ENCODE measurements around the gene SLC8A3.

DNA sequence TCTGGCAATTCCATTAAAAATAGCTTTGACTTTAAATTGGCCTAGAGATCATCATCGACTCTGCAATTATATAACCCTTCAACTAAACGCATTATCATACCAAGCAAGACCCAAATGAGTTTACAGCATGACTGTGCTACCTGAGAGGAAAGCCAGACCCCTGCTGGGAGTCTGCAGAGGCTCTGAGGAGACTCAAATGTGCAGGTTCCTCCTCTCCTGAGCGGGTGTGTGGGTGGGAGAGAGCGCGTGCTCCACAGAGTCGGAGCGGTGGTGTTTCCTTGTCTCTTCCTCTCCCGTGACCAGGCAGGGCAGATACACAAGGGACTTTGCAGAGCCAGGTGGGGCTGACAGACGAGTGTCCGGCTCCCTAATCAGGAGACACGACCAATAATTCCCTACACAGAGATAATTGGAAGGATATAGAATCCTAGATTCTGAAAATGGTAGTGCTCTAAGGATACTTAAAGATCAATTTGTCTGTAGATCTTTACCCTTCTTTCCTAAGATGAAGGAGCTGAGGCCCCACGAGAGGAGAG is 74.1 kb downstream of the SLC8A3 start:
- TF ChIP-seq REST (IDR thresholded peaks at IDR 0.05; ENCODE audit: insufficient read depth in 1 of 2, low read depth in 2 of 2, low read length in 1 of 2): no peak
- no peak for TF ChIP-seq CTCF (IDR thresholded peaks at IDR 0.05)
- no peak for TF ChIP-seq TCF7L2 (IDR thresholded peaks at IDR 0.05; ENCODE audit: low read depth, low read length)
